GM23338 (cell line): ENCODE results near the gene PPP2R3B. TPM values are rescaled to one million over a fixed set of nuclear protein-coding genes. Genes with fewer than 3 reads are reported as not detected.

ENCODE experiments used
- ATAC-seq: fragments of 200-7000 bp; cut with Tn5 transposase; 3 replicates; pipeline ENCODE4 v1.9.1; 2020
- DNase-seq: peaks from one replicate; pipeline ENCODE4 v3.0.0-alpha.2; 2015; ENCODE audit warnings: low spot score
- H2AFZ ChIP-seq: fragments of 200-600 bp; sonication (generic); 2 replicates; pipeline ENCODE4 v1.8.0; 2016; ENCODE audit warnings: antibody characterized with exemption, mild to moderate bottlenecking, moderate library complexity
- H3F3A ChIP-seq: fragments of 200-600 bp; sonication (generic); replicated peaks from 2 replicates; pipeline ENCODE4 v1.8.0; 2017; ENCODE audit warnings: antibody characterized with exemption, mixed run types, low read depth
- H3K27ac ChIP-seq: fragments of 200-600 bp; sonication (generic); 2 replicates; pipeline ENCODE4 v1.6.1; 2016; ENCODE audit warnings: low read depth
- H3K27me3 ChIP-seq: fragments of 200-600 bp; sonication (generic); 2 replicates; pipeline ENCODE4 v1.8.0; 2016; ENCODE audit warnings: mild to moderate bottlenecking, mixed run types, moderate library complexity; ENCODE audit not compliant: insufficient read depth
- H3K36me3 ChIP-seq: fragments of 200-600 bp; sonication (generic); 2 replicates; pipeline ENCODE4 v1.8.0; 2016; ENCODE audit warnings: mild to moderate bottlenecking; ENCODE audit not compliant: insufficient read depth
- H3K4me1 ChIP-seq: fragments of 200-600 bp; sonication (generic); 2 replicates; pipeline ENCODE4 v1.8.0; 2016; ENCODE audit warnings: mild to moderate bottlenecking, moderate library complexity; ENCODE audit not compliant: insufficient read depth
- H3K4me2 ChIP-seq: fragments of 200-600 bp; sonication (generic); 2 replicates; pipeline ENCODE4 v1.7.1; 2017; ENCODE audit warnings: mixed run types
- H3K4me3 ChIP-seq: fragments of 200-600 bp; sonication (generic); 2 replicates; pipeline ENCODE4 v1.6.1; 2016; ENCODE audit warnings: mixed run types
- H3K79me2 ChIP-seq: fragments of 200-600 bp; sonication (generic); replicated peaks from 2 replicates; pipeline ENCODE4 v1.8.0; 2017; ENCODE audit warnings: mild to moderate bottlenecking; ENCODE audit not compliant: insufficient read depth
- H3K9me2 ChIP-seq: fragments of 200-600 bp; sonication (generic); 2 replicates; pipeline ENCODE4 v1.8.0; 2017; ENCODE audit not compliant: insufficient read depth
- H4K20me1 ChIP-seq: fragments of 200-600 bp; sonication (generic); replicated peaks from 2 replicates; pipeline ENCODE4 v1.8.0; 2017; ENCODE audit warnings: mild to moderate bottlenecking; ENCODE audit not compliant: insufficient read depth
- H3K27ac Mint-ChIP-seq: 2 replicates; pipeline ENCODE4 v1.8.0; 2020; ENCODE audit warnings: inconsistent platforms, mild to moderate bottlenecking, moderate library complexity, mixed read lengths
- H3K27me3 Mint-ChIP-seq: 3 replicates; pipeline ENCODE4 v1.8.0; 2022; ENCODE audit warnings: low read depth, mild to moderate bottlenecking, moderate library complexity, mixed read lengths, inconsistent platforms; ENCODE audit not compliant: insufficient read depth, poor library complexity
- H3K36me3 Mint-ChIP-seq: 3 replicates; pipeline ENCODE4 v1.8.0; 2021; ENCODE audit warnings: low read depth, mild to moderate bottlenecking, inconsistent platforms, moderate library complexity, mixed read lengths
- H3K4me1 Mint-ChIP-seq: 3 replicates; pipeline ENCODE4 v1.8.0; 2020; ENCODE audit warnings: mild to moderate bottlenecking, inconsistent platforms, mixed read lengths
- H3K4me3 Mint-ChIP-seq: 3 replicates; pipeline ENCODE4 v1.8.0; 2021; ENCODE audit warnings: moderate library complexity, mild to moderate bottlenecking, inconsistent platforms, mixed read lengths
- H3K9me3 Mint-ChIP-seq: 3 replicates; pipeline ENCODE4 v1.8.0; 2020; ENCODE audit warnings: moderate library complexity, mild to moderate bottlenecking, inconsistent platforms, mixed read lengths
- CREB1 ChIP-seq: fragments of 250-450 bp; sonication (Bioruptor Pico); IDR thresholded peaks from 2 replicates; pipeline ENCODE4 v1.5.0; 2020; ENCODE audit warnings: low read depth, mild to moderate bottlenecking, moderate library complexity
- EZH2 ChIP-seq: fragments of 200-600 bp; sonication (generic); IDR thresholded peaks from one replicate; pipeline ENCODE4 v1.8.0; 2017; ENCODE audit warnings: antibody characterized with exemption, mild to moderate bottlenecking, low read depth; ENCODE audit not compliant: unreplicated experiment
- EZH2phosphoT487 ChIP-seq: fragments of 200-600 bp; sonication (generic); IDR thresholded peaks from one replicate; pipeline ENCODE4 v1.8.1; 2018; ENCODE audit warnings: antibody characterized with exemption; ENCODE audit not compliant: unreplicated experiment
- JUNB ChIP-seq: IDR thresholded peaks from one replicate; pipeline ENCODE4 v1.6.1; 2016; ENCODE audit warnings: antibody characterized with exemption; ENCODE audit not compliant: unreplicated experiment
- NANOG ChIP-seq: IDR thresholded peaks from 2 replicates; pipeline ENCODE4 v1.6.1; 2016; ENCODE audit warnings: antibody characterized with exemption, borderline replicate concordance
- POLR2AphosphoS5 ChIP-seq: IDR thresholded peaks from 2 replicates; pipeline ENCODE4 v1.6.1; 2016; ENCODE audit warnings: antibody characterized with exemption, low read depth
- STAT1 ChIP-seq: IDR thresholded peaks from one replicate; pipeline ENCODE4 v1.6.1; 2016; ENCODE audit warnings: antibody characterized with exemption; ENCODE audit not compliant: unreplicated experiment
- ZNF114 ChIP-seq: fragments of 250-450 bp; sonication (Bioruptor Pico); IDR thresholded peaks from 2 replicates; pipeline ENCODE4 v1.5.0; 2020; ENCODE audit warnings: mild to moderate bottlenecking, moderate library complexity
- ZNF331 ChIP-seq: fragments of 250-450 bp; sonication (Bioruptor Pico); IDR thresholded peaks from 2 replicates; pipeline ENCODE4 v1.5.0; 2020; ENCODE audit warnings: low read depth, mild to moderate bottlenecking, moderate library complexity
- polyA plus RNA-seq: library from polyadenylated mRNA; unstranded; fragments of >200 nt; fragmentation: Nextera tagmentation; extraction: Ambion mirVana; gene quantifications from 2 replicates; pipeline ENCODE4 v1.2.1, GENCODE V29; 2016
- total RNA-seq: library from RNA; depleted of rRNA; stranded (reverse); fragments of >200 nt; shearing (Covaris generic); gene quantifications from 2 replicates; pipeline ENCODE4 v1.2.3, GENCODE V29; 2014
- TF ChIP-seq, protein P1 (sequence below): fragments of 250-450 bp; sonication (Bioruptor Pico); IDR thresholded peaks from 2 replicates; pipeline ENCODE4 v1.5.0; 2020; ENCODE audit warnings: mild to moderate bottlenecking, moderate library complexity
- TF ChIP-seq, protein P2 (sequence below): IDR thresholded peaks from one replicate; pipeline ENCODE4 v1.6.1; 2018; ENCODE audit warnings: antibody characterized with exemption; ENCODE audit not compliant: unreplicated experiment
- TF ChIP-seq, protein P3 (sequence below): IDR thresholded peaks from 2 replicates; pipeline ENCODE4 v1.6.1; 2016; ENCODE audit warnings: antibody characterized with exemption
- TF ChIP-seq, protein P4 (sequence below), 2 experiments: fragments of 200-600 bp in 1 of 2; sonication (generic) in 1 of 2; conservative IDR thresholded peaks; 2 replicates each; pipeline versions ENCODE4 v1.5.1 to v1.6.1; 2016 to 2017; ENCODE audit warnings: antibody characterized with exemption in 2 of 2, low read depth in 2 of 2, mild to moderate bottlenecking in 2 of 2, moderate library complexity in 1 of 2

Gene PPP2R3B
- total and polyA plus RNA-seq, 2 experiments from 2014 or later: 50.1 to 104 TPM

DNA sequence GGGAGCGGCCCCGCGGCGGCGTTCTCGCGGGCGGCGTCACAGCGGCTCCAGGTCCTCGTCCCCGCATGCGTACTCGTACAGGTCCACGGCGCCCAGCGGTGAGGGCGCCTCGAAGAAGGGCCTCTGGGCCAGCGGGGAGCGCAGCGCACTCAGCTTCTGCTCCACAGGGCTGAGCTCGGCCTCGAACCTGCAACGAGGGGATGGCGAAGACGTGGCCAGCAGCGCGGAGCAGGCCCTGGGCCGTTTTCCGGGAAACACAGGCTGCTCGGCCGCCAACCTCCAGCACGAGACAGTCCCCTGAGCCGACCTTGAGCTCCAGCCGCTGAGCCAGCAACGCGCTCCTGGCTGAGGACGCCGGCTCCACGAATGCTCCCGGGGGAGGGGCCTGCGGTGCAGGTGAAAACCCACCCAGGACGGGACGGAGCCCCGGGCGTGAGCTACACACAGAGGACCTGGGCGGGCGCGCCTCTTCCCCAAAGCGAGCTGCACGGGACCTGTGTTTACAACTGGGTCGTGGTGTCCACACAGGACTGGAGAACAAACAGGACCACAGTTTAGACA lies 52.3 kb downstream of the PPP2R3B start:
- Histone ChIP-seq H3K36me3 (no peaks in the 10 kb centered on the region), H3F3A (no peaks in the 10 kb centered on the region), H3K27ac (no peak overlapping the region), H3K4me3 (no peak overlapping the region), H3K9me2 (no peaks in the 10 kb centered on the region), H3K4me2 (no peak overlapping the region), H3K4me1 (no peaks in the 10 kb centered on the region), H3K27me3 (0 out of 2 replicates have a peak, but pooled peaks cover 2% of the 10 kb centered on the region), H2AFZ (no peak overlapping the region), H3K79me2 (0 out of 2 replicates have a peak, but pooled peaks cover 2% of the 10 kb centered on the region), H4K20me1 (no peaks in the 10 kb centered on the region)
- DNase-seq: no peak
- H3K27me3 Mint-ChIP-seq: peaks cover 24% of the 10 kb centered on the region
- H3K9me3 Mint-ChIP-seq: peaks cover 35% of the 10 kb centered on the region
- no peak overlapping the region for H3K27ac Mint-ChIP-seq
- peaks cover 3% of the 10 kb centered on the region; the same call in 1 of the 3 replicates for H3K4me1 Mint-ChIP-seq
- H3K4me3 Mint-ChIP-seq: no peak overlapping the region
- TF ChIP-seq, protein P1, sequence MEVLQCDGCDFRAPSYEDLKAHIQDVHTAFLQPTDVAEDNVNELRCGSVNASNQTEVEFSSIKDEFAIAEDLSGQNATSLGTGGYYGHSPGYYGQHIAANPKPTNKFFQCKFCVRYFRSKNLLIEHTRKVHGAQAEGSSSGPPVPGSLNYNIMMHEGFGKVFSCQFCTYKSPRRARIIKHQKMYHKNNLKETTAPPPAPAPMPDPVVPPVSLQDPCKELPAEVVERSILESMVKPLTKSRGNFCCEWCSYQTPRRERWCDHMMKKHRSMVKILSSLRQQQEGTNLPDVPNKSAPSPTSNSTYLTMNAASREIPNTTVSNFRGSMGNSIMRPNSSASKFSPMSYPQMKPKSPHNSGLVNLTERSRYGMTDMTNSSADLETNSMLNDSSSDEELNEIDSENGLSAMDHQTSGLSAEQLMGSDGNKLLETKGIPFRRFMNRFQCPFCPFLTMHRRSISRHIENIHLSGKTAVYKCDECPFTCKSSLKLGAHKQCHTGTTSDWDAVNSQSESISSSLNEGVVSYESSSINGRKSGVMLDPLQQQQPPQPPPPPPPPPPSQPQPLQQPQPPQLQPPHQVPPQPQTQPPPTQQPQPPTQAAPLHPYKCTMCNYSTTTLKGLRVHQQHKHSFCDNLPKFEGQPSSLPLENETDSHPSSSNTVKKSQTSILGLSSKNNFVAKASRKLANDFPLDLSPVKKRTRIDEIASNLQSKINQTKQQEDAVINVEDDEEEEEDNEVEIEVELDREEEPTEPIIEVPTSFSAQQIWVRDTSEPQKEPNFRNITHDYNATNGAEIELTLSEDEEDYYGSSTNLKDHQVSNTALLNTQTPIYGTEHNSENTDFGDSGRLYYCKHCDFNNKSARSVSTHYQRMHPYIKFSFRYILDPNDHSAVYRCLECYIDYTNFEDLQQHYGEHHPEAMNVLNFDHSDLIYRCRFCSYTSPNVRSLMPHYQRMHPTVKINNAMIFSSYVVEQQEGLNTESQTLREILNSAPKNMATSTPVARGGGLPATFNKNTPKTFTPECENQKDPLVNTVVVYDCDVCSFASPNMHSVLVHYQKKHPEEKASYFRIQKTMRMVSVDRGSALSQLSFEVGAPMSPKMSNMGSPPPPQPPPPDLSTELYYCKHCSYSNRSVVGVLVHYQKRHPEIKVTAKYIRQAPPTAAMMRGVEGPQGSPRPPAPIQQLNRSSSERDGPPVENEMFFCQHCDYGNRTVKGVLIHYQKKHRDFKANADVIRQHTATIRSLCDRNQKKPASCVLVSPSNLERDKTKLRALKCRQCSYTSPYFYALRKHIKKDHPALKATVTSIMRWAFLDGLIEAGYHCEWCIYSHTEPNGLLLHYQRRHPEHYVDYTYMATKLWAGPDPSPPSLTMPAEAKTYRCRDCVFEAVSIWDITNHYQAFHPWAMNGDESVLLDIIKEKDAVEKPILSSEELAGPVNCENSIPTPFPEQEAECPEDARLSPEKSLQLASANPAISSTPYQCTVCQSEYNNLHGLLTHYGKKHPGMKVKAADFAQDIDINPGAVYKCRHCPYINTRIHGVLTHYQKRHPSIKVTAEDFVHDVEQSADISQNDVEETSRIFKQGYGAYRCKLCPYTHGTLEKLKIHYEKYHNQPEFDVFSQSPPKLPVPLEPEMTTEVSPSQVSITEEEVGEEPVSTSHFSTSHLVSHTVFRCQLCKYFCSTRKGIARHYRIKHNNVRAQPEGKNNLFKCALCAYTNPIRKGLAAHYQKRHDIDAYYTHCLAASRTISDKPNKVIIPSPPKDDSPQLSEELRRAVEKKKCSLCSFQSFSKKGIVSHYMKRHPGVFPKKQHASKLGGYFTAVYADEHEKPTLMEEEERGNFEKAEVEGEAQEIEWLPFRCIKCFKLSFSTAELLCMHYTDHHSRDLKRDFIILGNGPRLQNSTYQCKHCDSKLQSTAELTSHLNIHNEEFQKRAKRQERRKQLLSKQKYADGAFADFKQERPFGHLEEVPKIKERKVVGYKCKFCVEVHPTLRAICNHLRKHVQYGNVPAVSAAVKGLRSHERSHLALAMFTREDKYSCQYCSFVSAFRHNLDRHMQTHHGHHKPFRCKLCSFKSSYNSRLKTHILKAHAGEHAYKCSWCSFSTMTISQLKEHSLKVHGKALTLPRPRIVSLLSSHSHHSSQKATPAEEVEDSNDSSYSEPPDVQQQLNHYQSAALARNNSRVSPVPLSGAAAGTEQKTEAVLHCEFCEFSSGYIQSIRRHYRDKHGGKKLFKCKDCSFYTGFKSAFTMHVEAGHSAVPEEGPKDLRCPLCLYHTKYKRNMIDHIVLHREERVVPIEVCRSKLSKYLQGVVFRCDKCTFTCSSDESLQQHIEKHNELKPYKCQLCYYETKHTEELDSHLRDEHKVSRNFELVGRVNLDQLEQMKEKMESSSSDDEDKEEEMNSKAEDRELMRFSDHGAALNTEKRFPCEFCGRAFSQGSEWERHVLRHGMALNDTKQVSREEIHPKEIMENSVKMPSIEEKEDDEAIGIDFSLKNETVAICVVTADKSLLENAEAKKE (CRISPR knock-in tag): no peak
- TF ChIP-seq JUNB (no peak), CREB1 (CRISPR knock-in tag) (no peak), ZNF331 (CRISPR knock-in tag) (no peak), NANOG (no peak), EZH2 (no peak), STAT1 (no peak), EZH2phosphoT487 (no peak), POLR2AphosphoS5 (no peak), ZNF114 (CRISPR knock-in tag) (no peak)
- TF ChIP-seq, protein P2, sequence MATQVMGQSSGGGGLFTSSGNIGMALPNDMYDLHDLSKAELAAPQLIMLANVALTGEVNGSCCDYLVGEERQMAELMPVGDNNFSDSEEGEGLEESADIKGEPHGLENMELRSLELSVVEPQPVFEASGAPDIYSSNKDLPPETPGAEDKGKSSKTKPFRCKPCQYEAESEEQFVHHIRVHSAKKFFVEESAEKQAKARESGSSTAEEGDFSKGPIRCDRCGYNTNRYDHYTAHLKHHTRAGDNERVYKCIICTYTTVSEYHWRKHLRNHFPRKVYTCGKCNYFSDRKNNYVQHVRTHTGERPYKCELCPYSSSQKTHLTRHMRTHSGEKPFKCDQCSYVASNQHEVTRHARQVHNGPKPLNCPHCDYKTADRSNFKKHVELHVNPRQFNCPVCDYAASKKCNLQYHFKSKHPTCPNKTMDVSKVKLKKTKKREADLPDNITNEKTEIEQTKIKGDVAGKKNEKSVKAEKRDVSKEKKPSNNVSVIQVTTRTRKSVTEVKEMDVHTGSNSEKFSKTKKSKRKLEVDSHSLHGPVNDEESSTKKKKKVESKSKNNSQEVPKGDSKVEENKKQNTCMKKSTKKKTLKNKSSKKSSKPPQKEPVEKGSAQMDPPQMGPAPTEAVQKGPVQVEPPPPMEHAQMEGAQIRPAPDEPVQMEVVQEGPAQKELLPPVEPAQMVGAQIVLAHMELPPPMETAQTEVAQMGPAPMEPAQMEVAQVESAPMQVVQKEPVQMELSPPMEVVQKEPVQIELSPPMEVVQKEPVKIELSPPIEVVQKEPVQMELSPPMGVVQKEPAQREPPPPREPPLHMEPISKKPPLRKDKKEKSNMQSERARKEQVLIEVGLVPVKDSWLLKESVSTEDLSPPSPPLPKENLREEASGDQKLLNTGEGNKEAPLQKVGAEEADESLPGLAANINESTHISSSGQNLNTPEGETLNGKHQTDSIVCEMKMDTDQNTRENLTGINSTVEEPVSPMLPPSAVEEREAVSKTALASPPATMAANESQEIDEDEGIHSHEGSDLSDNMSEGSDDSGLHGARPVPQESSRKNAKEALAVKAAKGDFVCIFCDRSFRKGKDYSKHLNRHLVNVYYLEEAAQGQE: no peak
- TF ChIP-seq, protein P3, sequence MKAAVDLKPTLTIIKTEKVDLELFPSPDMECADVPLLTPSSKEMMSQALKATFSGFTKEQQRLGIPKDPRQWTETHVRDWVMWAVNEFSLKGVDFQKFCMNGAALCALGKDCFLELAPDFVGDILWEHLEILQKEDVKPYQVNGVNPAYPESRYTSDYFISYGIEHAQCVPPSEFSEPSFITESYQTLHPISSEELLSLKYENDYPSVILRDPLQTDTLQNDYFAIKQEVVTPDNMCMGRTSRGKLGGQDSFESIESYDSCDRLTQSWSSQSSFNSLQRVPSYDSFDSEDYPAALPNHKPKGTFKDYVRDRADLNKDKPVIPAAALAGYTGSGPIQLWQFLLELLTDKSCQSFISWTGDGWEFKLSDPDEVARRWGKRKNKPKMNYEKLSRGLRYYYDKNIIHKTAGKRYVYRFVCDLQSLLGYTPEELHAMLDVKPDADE: no peak
- TF ChIP-seq, protein P4, sequence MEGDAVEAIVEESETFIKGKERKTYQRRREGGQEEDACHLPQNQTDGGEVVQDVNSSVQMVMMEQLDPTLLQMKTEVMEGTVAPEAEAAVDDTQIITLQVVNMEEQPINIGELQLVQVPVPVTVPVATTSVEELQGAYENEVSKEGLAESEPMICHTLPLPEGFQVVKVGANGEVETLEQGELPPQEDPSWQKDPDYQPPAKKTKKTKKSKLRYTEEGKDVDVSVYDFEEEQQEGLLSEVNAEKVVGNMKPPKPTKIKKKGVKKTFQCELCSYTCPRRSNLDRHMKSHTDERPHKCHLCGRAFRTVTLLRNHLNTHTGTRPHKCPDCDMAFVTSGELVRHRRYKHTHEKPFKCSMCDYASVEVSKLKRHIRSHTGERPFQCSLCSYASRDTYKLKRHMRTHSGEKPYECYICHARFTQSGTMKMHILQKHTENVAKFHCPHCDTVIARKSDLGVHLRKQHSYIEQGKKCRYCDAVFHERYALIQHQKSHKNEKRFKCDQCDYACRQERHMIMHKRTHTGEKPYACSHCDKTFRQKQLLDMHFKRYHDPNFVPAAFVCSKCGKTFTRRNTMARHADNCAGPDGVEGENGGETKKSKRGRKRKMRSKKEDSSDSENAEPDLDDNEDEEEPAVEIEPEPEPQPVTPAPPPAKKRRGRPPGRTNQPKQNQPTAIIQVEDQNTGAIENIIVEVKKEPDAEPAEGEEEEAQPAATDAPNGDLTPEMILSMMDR (conservative IDR thresholded peaks at IDR 0.05; ENCODE audit: low read depth in 2 of 2): no peak
- peaks cover 36% of the 10 kb centered on the region for H3K36me3 Mint-ChIP-seq
- no peak for ATAC-seq
